Stimulated activated CD4-positive, alpha-beta T cell treated with anti-CD3 and anti-CD28 coated beads, Interleukin-15, amount 100 ng/mL, for 48 hours (primary cell): ENCODE data around the gene SLC2A9.

Experiments used
- DNase-seq, 2 donors: peaks; one replicate each; pipeline ENCODE4 v3.0.0-alpha.2; 2020; ENCODE audit warnings: low read depth in 2 of 2

Gene SLC2A9

GRCh38 chr4:9893329-9894108 lies 127.8 kb downstream of the SLC2A9 start:
- no peak for DNase-seq

GRCh38 chr4:9891740-9892139 lies 129.6 kb downstream of the SLC2A9 start:
- no peak for DNase-seq

GRCh38 chr4:9891056-9891455 lies 130.2 kb downstream of the SLC2A9 start:
- DNase-seq, result no peak

- no peak for DNase-seq
Observed at GRCh38 chr4:9889306-9889705, 132.0 kb downstream of the SLC2A9 start.

GRCh38 chr4:9885958-9886357 lies 135.3 kb downstream of the SLC2A9 start:
- DNase-seq, result no peak

GRCh38 chr4:9880406-9881197 lies 140.7 kb downstream of the SLC2A9 start:
- no peak for DNase-seq

GRCh38 chr4:9877123-9877522 lies 144.2 kb downstream of the SLC2A9 start:
- no peak for DNase-seq

- DNase-seq, result no peak
Observed at GRCh38 chr4:9875516-9875915, 145.8 kb downstream of the SLC2A9 start.

GRCh38 chr4:9874385-9874784 lies 146.9 kb downstream of the SLC2A9 start:
- DNase-seq, result no peak

GRCh38 chr4:9870165-9870790 lies 151.0 kb downstream of the SLC2A9 start:
- no peak for DNase-seq

- no peak for DNase-seq
Observed at GRCh38 chr4:9867751-9868425, 153.4 kb downstream of the SLC2A9 start.

- no peak for DNase-seq
Observed at GRCh38 chr4:9866931-9867330, 154.4 kb downstream of the SLC2A9 start.

- DNase-seq, result no peak
Observed at GRCh38 chr4:9861561-9861960, 159.7 kb downstream of the SLC2A9 start.

- DNase-seq, result no peak
Observed at GRCh38 chr4:9859810-9860209, 161.5 kb downstream of the SLC2A9 start.

- no peak for DNase-seq
Observed at GRCh38 chr4:9849538-9849920, 171.8 kb downstream of the SLC2A9 start.

GRCh38 chr4:9847968-9848748 lies 173.1 kb downstream of the SLC2A9 start:
- DNase-seq, result no peak

- DNase-seq, result no peak
Observed at GRCh38 chr4:9845791-9846493, 175.4 kb downstream of the SLC2A9 start.

- no peak for DNase-seq
Observed at GRCh38 chr4:9841072-9841471, 180.2 kb downstream of the SLC2A9 start.

- DNase-seq, result no peak
Observed at GRCh38 chr4:9835430-9835829, 185.9 kb downstream of the SLC2A9 start.

GRCh38 chr4:9833421-9833820 lies 187.9 kb downstream of the SLC2A9 start:
- DNase-seq, result no peak

GRCh38 chr4:9832640-9833039 lies 188.7 kb downstream of the SLC2A9 start:
- DNase-seq, result no peak
